H1 (cell line): ENCODE measurements around the gene PRKD3. TPM values are rescaled to one million over a fixed set of nuclear protein-coding genes. Genes with fewer than 3 reads are reported as not detected.

Experiments
- CTCF ChIA-PET: fragments of 300-600 bp; sonication (Branson Sonifier 250); formaldehyde crosslinking; loops from one replicate; lab custom pipeline; 2021; ENCODE audit not compliant: partially characterized antibody; lab: Charles Lee
- POLR2A ChIA-PET: fragments of 300-600 bp; sonication (Branson Sonifier 250); formaldehyde crosslinking; loops from one replicate; lab custom pipeline; 2021; ENCODE audit warnings: inconsistent platforms; ENCODE audit not compliant: partially characterized antibody; lab: Charles Lee
- DNase-seq, 2 experiments: peaks; one replicate each; pipeline versions ENCODE4 v3.0.0 to v3.0.0-alpha.2; 2010 to 2022; ENCODE audit warnings: low spot score in 2 of 2, low read depth in 1 of 2, mixed read lengths in 1 of 2
- FAIRE-seq: peaks from 2 replicates; lab custom pipeline; 2011; peaks lifted over from hg19 to GRCh38; lab: Jason Lieb, UNC
- H2AFZ ChIP-seq: 2 replicates; pipeline ENCODE4 v1.8.1; 2012; ENCODE audit warnings: low read length, inconsistent platforms
- H2AK5ac ChIP-seq: 2 replicates; pipeline ENCODE4 v1.6.1; 2013; ENCODE audit warnings: low read depth, low read length
- H2BK120ac ChIP-seq: replicated peaks from 2 replicates; pipeline ENCODE3; 2013; ENCODE audit warnings: low read depth, low read length, inconsistent platforms
- H2BK12ac ChIP-seq: 2 replicates; pipeline ENCODE4 v1.6.1; 2013; ENCODE audit warnings: low read depth, low read length
- H2BK15ac ChIP-seq: 2 replicates; pipeline ENCODE4 v1.6.1; 2013; ENCODE audit warnings: low read length
- H2BK20ac ChIP-seq: 2 replicates; pipeline ENCODE4 v1.6.1; 2013; ENCODE audit warnings: low read length
- H2BK5ac ChIP-seq: 2 replicates; pipeline ENCODE4 v1.6.1; 2013; ENCODE audit warnings: low read depth, low read length
- H3K14ac ChIP-seq: 2 replicates; pipeline ENCODE4 v1.6.1; 2013; ENCODE audit warnings: inconsistent platforms; ENCODE audit not compliant: insufficient read length
- H3K18ac ChIP-seq: 2 replicates; pipeline ENCODE4 v1.6.1; 2013; ENCODE audit warnings: low read length; ENCODE audit errors: extremely low read depth
- H3K23ac ChIP-seq: 2 replicates; pipeline ENCODE4 v1.6.1; 2013; ENCODE audit warnings: inconsistent platforms; ENCODE audit not compliant: insufficient read length
- H3K23me2 ChIP-seq: 2 replicates; pipeline ENCODE4 v1.6.1; 2013; ENCODE audit warnings: low read depth, low read length
- H3K27ac ChIP-seq: 2 replicates; pipeline ENCODE4 v1.6.1; 2011; ENCODE audit warnings: low read depth, low read length, inconsistent platforms
- H3K27me3 ChIP-seq, 4 experiments: replicated peaks in 1 of 4; 1 replicate in 1 of 4; 2 replicates in 3 of 4; pipeline versions ENCODE4 v1.6.1 to v1.8.1; 2011 to 2013; ENCODE audit warnings: low read length in 3 of 4, mild to moderate bottlenecking in 3 of 4, inconsistent platforms in 2 of 4, mixed read lengths in 2 of 4, moderate library complexity in 1 of 4; ENCODE audit not compliant: control insufficient read depth in 3 of 4, insufficient read depth in 3 of 4; ENCODE audit errors: extremely low read depth in 1 of 4
- H3K36me3 ChIP-seq, 4 experiments: 2 replicates each; pipeline versions ENCODE4 v1.6.1 to v1.8.1; 2011 to 2013; ENCODE audit warnings: mild to moderate bottlenecking in 4 of 4, low read length in 3 of 4, moderate library complexity in 2 of 4, control low read depth in 1 of 4, inconsistent platforms in 1 of 4; ENCODE audit not compliant: insufficient read depth in 4 of 4, control insufficient read depth in 2 of 4
- H3K4ac ChIP-seq: replicated peaks from 2 replicates; pipeline ENCODE3; 2013; ENCODE audit warnings: low read length, low read depth, mixed read lengths, inconsistent platforms; ENCODE audit not compliant: insufficient read length
- H3K4me1 ChIP-seq, 4 experiments: replicated peaks in 1 of 4; 1 replicate in 1 of 4; 2 replicates in 3 of 4; pipeline versions ENCODE4 v1.6.1 to v1.8.1; 2011 to 2013; ENCODE audit warnings: low read length in 3 of 4, inconsistent platforms in 2 of 4, mixed read lengths in 1 of 4; ENCODE audit not compliant: insufficient read depth in 4 of 4, control insufficient read depth in 3 of 4
- H3K4me2 ChIP-seq, 2 experiments: 2 replicates each; pipeline versions ENCODE4 v1.6.1 to v1.8.1; 2011 to 2013; ENCODE audit warnings: low read depth in 2 of 2, low read length in 2 of 2, control low read depth in 1 of 2, inconsistent platforms in 1 of 2, mild to moderate bottlenecking in 1 of 2; ENCODE audit not compliant: insufficient read depth in 1 of 2
- H3K4me3 ChIP-seq, 4 experiments: fragments of 200-600, 300-600 bp in 1 of 4; sonication (generic), shearing (Covaris generic), sonication (Bioruptor Twin) in 1 of 4; 2 replicates each; pipeline versions ENCODE4 v1.5.1 to v1.8.1; 2011 to 2016; ENCODE audit warnings: low read length in 4 of 4, low read depth in 3 of 4, control low read depth in 2 of 4, inconsistent platforms in 2 of 4, mild to moderate bottlenecking in 2 of 4, mixed read lengths in 1 of 4, moderate library complexity in 1 of 4; ENCODE audit not compliant: insufficient read depth in 2 of 4; ENCODE audit errors: extremely low read depth in 1 of 4
- H3K56ac ChIP-seq: replicated peaks from 2 replicates; pipeline ENCODE3; 2013; ENCODE audit warnings: low read depth, mild to moderate bottlenecking, mixed read lengths, low read length, inconsistent platforms; ENCODE audit not compliant: insufficient read length
- H3K79me1 ChIP-seq: 2 replicates; pipeline ENCODE4 v1.6.1; 2013; ENCODE audit warnings: low read depth, low read length, control low read depth
- H3K79me2 ChIP-seq, 2 experiments: 2 replicates each; pipeline versions ENCODE4 v1.6.1 to v1.8.1; 2012 to 2013; ENCODE audit warnings: low read length in 2 of 2, mild to moderate bottlenecking in 2 of 2, inconsistent platforms in 1 of 2; ENCODE audit not compliant: insufficient read depth in 2 of 2, control insufficient read depth in 1 of 2
- H3K9ac ChIP-seq, 4 experiments: replicated peaks in 1 of 4; 1 replicate in 1 of 4; 2 replicates in 3 of 4; pipeline versions ENCODE4 v1.6.1 to v1.8.1; 2011 to 2013; ENCODE audit warnings: low read depth in 3 of 4, low read length in 3 of 4, control low read depth in 2 of 4, mild to moderate bottlenecking in 2 of 4, moderate library complexity in 2 of 4, inconsistent platforms in 1 of 4; ENCODE audit errors: extremely low read depth in 1 of 4
- H3K9me3 ChIP-seq, 2 experiments: 2 replicates each; pipeline versions ENCODE4 v1.6.1 to v1.8.1; 2012 to 2013; ENCODE audit warnings: mild to moderate bottlenecking in 2 of 2, moderate library complexity in 2 of 2, control low read depth in 1 of 2, inconsistent platforms in 1 of 2, low read depth in 1 of 2, low read length in 1 of 2, mixed read lengths in 1 of 2; ENCODE audit not compliant: insufficient read depth in 2 of 2
- H4K20me1 ChIP-seq, 2 experiments: replicated peaks in 1 of 2; 2 replicates each; pipeline versions ENCODE3 to v1.8.1; 2011 to 2013; ENCODE audit warnings: inconsistent platforms in 2 of 2, low read length in 2 of 2, mild to moderate bottlenecking in 1 of 2; ENCODE audit not compliant: insufficient read depth in 2 of 2, control insufficient read depth in 1 of 2
- H4K5ac ChIP-seq: 2 replicates; pipeline ENCODE4 v1.6.1; 2013; ENCODE audit warnings: low read length, low read depth, mixed read lengths, inconsistent platforms; ENCODE audit not compliant: insufficient read length
- H4K8ac ChIP-seq: 2 replicates; pipeline ENCODE4 v1.8.0; 2013; ENCODE audit warnings: mild to moderate bottlenecking, moderate library complexity, low read length, inconsistent platforms; ENCODE audit not compliant: insufficient read depth; ENCODE audit errors: extremely low read depth
- H4K91ac ChIP-seq: replicated peaks from 2 replicates; pipeline ENCODE3; 2013; ENCODE audit warnings: low read length, mixed read lengths, inconsistent platforms; ENCODE audit not compliant: insufficient read length
- KDM1A ChIP-seq: fragments of 200-600, 300-600 bp; sonication (generic); IDR thresholded peaks from 2 replicates; pipeline ENCODE4 v1.7.1; 2016; ENCODE audit warnings: mild to moderate bottlenecking, low read length, borderline replicate concordance
- RAD21 ChIP-seq, 2 experiments: IDR thresholded peaks in 1 of 2; conservative IDR thresholded peaks in 1 of 2; 2 replicates each; pipeline ENCODE4 v1.6.1; 2011; ENCODE audit warnings: low read depth in 2 of 2, low read length in 2 of 2, improper control_type of control experiment in 1 of 2, inconsistent platforms in 1 of 2, mild to moderate bottlenecking in 1 of 2, moderate library complexity in 1 of 2
- SRF ChIP-seq: IDR thresholded peaks from 2 replicates; pipeline ENCODE4 v1.6.1; 2011; ENCODE audit warnings: mild to moderate bottlenecking, low read depth, low read length, moderate library complexity
- TAF7 ChIP-seq: optimal IDR thresholded peaks from 2 replicates; pipeline ENCODE3; 2011; ENCODE audit warnings: low read depth, mild to moderate bottlenecking, inconsistent platforms, low read length, moderate library complexity, borderline replicate concordance
- WGBS, 2 experiments: shearing (Covaris generic) in 1 of 2; methylation state at CpG; one replicate each; pipeline versions ENCODE4 v1.1.6 to v1.1.7; 2013 to 2015; ENCODE audit warnings: low lambda C conversion rate in 2 of 2, mixed read lengths in 2 of 2, inconsistent platforms in 1 of 2, low coverage in 1 of 2, missing lambda C conversion rate in 1 of 2; ENCODE audit not compliant: insufficient replicate concordance in 2 of 2, insufficient coverage in 1 of 2, insufficient read length in 1 of 2; ENCODE audit errors: extremely low coverage in 1 of 2, missing lambda C conversion rate in 1 of 2; 5-methylcytosine and 5-hydroxymethylcytosine counted together
- polyA plus RNA-seq, 7 experiments: library from polyadenylated mRNA; depleted of rRNA in 3 of 7; stranded (reverse) in 5 of 7; unstranded in 2 of 7; fragments of >200 nt in 5 of 7; fragments of 200-250 nt in 2 of 7; gene quantifications; 1 replicate in 5 of 7; 2 replicates in 1 of 7; 4 replicates in 1 of 7; pipeline versions ENCODE4 v1.2.1 to v1.2.3, GENCODE V29; 2011 to 2013; ENCODE audit warnings: missing spikeins in 2 of 7, mixed read lengths in 2 of 7
- total RNA-seq: library from RNA; stranded (reverse); fragmentation: NEBNext Ultra II Directional; extraction: Animal tissue kit (Norgen Biotek cat#: 25700); gene quantifications from 2 replicates; pipeline ENCODE4 v1.2.1, GENCODE V29; 2021
- TF ChIP-seq, protein P1 (sequence below), 3 experiments: IDR thresholded peaks; 1 replicate in 2 of 3; 2 replicates in 1 of 3; pipeline versions ENCODE4 v1.5.1 to v1.6.1; 2011; ENCODE audit warnings: low read length in 3 of 3, mild to moderate bottlenecking in 3 of 3, inconsistent platforms in 2 of 3, low read depth in 1 of 3, moderate library complexity in 1 of 3; ENCODE audit not compliant: insufficient read depth in 1 of 3; ENCODE audit errors: control extremely low read depth in 1 of 3

The PRKD3 gene
- total and polyA plus RNA-seq, 2 of the 8 experiments (the other 6 are each of a cell fraction or from before 2014, with no cell fraction given), result 12.0 to 63.3 TPM

DNA sequence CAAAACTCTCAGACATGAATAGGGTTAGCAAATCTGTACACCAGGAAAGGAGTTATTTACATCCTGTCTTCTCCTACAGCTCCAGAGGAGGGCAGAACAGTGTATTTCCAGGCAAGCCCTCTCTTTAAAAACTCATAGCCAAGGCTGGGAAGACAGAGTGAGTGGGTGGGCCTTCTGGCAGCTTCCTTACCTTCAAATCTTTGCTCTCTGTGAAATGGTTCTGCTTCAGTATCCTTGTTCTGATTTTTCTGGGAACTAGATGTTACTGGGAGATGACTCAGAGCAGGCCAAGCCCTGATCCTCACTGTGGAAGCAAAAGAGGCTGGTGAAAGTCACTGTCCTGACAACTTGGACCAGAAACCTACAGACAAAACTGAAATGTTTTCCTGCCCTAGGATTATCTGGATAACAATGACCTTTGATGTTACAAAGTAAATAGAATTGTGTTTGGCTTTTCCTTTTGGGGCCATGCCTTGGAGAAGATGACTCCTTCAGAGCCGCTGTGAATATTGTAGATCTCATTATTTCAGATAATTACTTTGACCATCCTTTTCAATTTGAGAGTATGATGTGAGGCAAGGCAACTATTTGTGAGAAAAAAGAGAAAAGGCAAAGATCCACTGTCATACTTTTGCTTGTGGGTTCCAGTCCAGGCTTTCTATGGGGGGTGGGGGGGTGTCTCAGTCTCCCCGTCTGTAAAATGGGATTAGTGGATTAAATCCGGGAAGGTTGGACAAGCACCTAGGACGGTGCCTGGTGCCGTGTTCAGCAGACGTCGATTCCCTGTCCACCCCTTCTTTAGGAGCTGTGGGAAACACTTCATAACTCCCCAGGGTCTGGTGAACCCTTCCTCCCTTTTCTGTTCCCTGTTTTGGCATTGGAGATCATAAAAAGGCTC, 19.2 kb upstream of the PRKD3 start:
- no peak overlapping the region for H3K14ac ChIP-seq
- H4K20me1 ChIP-seq, result no peaks in the 10 kb centered on the region
- H3K23me2 ChIP-seq, result no peaks in the 10 kb centered on the region; the same call in 1 of the 2 replicates
- no peak overlapping the region for H4K8ac ChIP-seq
- 93% methylated on average over 7 of the region's 7 CpGs; no CpG with 5 or more reads in 1 of the 2 experiments for WGBS, 2 experiments
- no peaks in the 10 kb centered on the region for H3K9me3 ChIP-seq
- FAIRE-seq, result peak; percentile 45
- H2BK120ac ChIP-seq, result no peak overlapping the region
- CTCF ChIA-PET, result interaction anchor here (1.0 to 1.8 kb wide), 11 partner anchors 11 to 533 kb away, joined by 3 to 9 read pairs (median 4); partner anchors contain the start of gene PRKD3
- no peak overlapping the region for H3K56ac ChIP-seq
- H3K4me3 ChIP-seq, result peak overlapping the region; percentile 46 to 79 (median 72)
- no peak overlapping the region for H2BK20ac ChIP-seq
- H2AK5ac ChIP-seq, result no peak overlapping the region
- no peak overlapping the region for H4K5ac ChIP-seq
- peak overlapping the region; percentile 48 to 98 for H3K4me2 ChIP-seq
- H3K79me1 ChIP-seq, result no peaks in the 10 kb centered on the region
- peak overlapping the region; percentile 93 for H2AFZ ChIP-seq
- H3K4ac ChIP-seq, result no peak overlapping the region
- H2BK12ac ChIP-seq, result 0 out of 2 replicates have a peak overlapping the region, but pooled peaks have one; percentile 7
- H2BK15ac ChIP-seq, result no peak overlapping the region
- H3K79me2 ChIP-seq, result no peaks in the 10 kb centered on the region
- H3K23ac ChIP-seq, result no peak overlapping the region
- no peak overlapping the region for H2BK5ac ChIP-seq
- no peak overlapping the region for H3K9ac ChIP-seq
- POLR2A ChIA-PET, result interaction anchor here (1.1 to 1.2 kb wide), 2 partner anchors 19 to 36 kb away, joined by 3 to 4 read pairs; no protein-coding TSS in a partner anchor
- no peak overlapping the region for H4K91ac ChIP-seq
- peaks cover 0 to 10% (median 3%) of the 10 kb centered on the region in 4 experiments; a peak in 4 of 7 replicates for H3K4me1 ChIP-seq
- TF ChIP-seq SRF, result peak; percentile 8; the same call in 1 of the 2 replicates
- TF ChIP-seq KDM1A, result peak; percentile 74; the same call in 1 of the 2 replicates
- TF ChIP-seq, protein P1, sequence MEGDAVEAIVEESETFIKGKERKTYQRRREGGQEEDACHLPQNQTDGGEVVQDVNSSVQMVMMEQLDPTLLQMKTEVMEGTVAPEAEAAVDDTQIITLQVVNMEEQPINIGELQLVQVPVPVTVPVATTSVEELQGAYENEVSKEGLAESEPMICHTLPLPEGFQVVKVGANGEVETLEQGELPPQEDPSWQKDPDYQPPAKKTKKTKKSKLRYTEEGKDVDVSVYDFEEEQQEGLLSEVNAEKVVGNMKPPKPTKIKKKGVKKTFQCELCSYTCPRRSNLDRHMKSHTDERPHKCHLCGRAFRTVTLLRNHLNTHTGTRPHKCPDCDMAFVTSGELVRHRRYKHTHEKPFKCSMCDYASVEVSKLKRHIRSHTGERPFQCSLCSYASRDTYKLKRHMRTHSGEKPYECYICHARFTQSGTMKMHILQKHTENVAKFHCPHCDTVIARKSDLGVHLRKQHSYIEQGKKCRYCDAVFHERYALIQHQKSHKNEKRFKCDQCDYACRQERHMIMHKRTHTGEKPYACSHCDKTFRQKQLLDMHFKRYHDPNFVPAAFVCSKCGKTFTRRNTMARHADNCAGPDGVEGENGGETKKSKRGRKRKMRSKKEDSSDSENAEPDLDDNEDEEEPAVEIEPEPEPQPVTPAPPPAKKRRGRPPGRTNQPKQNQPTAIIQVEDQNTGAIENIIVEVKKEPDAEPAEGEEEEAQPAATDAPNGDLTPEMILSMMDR (IDR thresholded peaks at IDR 0.05; ENCODE audit: control extremely low read depth in 1 of 3, insufficient read depth in 1 of 3, low read depth in 1 of 3, low read length in 3 of 3), result peak in 2 of 3 experiments; percentile 27 to 42; a peak in 2 of 4 replicates
- TF ChIP-seq RAD21 (IDR thresholded peaks at IDR 0.05 in 1 of 2, conservative IDR thresholded peaks at IDR 0.05 in 1 of 2; ENCODE audit: low read depth in 2 of 2, low read length in 2 of 2), result peak; percentile 22 to 44; a peak in 2 of 4 replicates
- no peak for TF ChIP-seq TAF7
- TF ChIP-seq, all 59 proteins: peak for 4
- no peak for DNase-seq
- peaks cover 0 to 11% (median 6%) of the 10 kb centered on the region in 4 experiments; a peak in 4 of 7 replicates for H3K27me3 ChIP-seq
- no peak overlapping the region for H3K27ac ChIP-seq
- no peak overlapping the region for H3K18ac ChIP-seq
- no peaks in the 10 kb centered on the region for H3K36me3 ChIP-seq
